Progenitor cell of endocrine pancreas (in vitro differentiated cells): ENCODE measurements around the gene ANO2. TPM values are rescaled to one million over a fixed set of nuclear protein-coding genes. Genes with fewer than 3 reads are reported as not detected.

Experiments
- DNase-seq: peaks from one replicate; pipeline ENCODE4 v3.0.0; 2021; ENCODE audit warnings: low spot score; ENCODE audit not compliant: unreplicated experiment
- H3K27ac Mint-ChIP-seq: 2 replicates; pipeline ENCODE4 v1.8.0; 2021; ENCODE audit warnings: mild to moderate bottlenecking, moderate library complexity, mixed read lengths
- H3K27me3 Mint-ChIP-seq: 2 replicates; pipeline ENCODE4 v1.8.0; 2021; ENCODE audit warnings: mixed read lengths
- H3K36me3 Mint-ChIP-seq: 2 replicates; pipeline ENCODE4 v1.8.0; 2022; ENCODE audit warnings: mixed read lengths; ENCODE audit not compliant: insufficient read depth
- H3K4me1 Mint-ChIP-seq: 2 replicates; pipeline ENCODE4 v1.8.0; 2021; ENCODE audit warnings: low read depth, mixed read lengths
- H3K4me3 Mint-ChIP-seq: 2 replicates; pipeline ENCODE4 v1.8.0; 2021; ENCODE audit warnings: low read depth, mild to moderate bottlenecking, moderate library complexity, mixed read lengths
- H3K9me3 Mint-ChIP-seq: 2 replicates; pipeline ENCODE4 v1.8.0; 2021; ENCODE audit warnings: low read depth, mixed read lengths
- CTCF ChIP-seq: fragments of 200-600 bp; sonication (generic); IDR thresholded peaks from one replicate; pipeline ENCODE4 v1.5.0; 2021; ENCODE audit warnings: antibody characterized with exemption, mild to moderate bottlenecking; ENCODE audit not compliant: unreplicated experiment
- total RNA-seq: library from RNA; stranded (reverse); gene quantifications from 2 replicates; pipeline ENCODE4 v1.2.1, GENCODE V29; 2021

Gene ANO2
- total RNA-seq, 1 donor from 2014 or later = 2.8 TPM

DNA sequence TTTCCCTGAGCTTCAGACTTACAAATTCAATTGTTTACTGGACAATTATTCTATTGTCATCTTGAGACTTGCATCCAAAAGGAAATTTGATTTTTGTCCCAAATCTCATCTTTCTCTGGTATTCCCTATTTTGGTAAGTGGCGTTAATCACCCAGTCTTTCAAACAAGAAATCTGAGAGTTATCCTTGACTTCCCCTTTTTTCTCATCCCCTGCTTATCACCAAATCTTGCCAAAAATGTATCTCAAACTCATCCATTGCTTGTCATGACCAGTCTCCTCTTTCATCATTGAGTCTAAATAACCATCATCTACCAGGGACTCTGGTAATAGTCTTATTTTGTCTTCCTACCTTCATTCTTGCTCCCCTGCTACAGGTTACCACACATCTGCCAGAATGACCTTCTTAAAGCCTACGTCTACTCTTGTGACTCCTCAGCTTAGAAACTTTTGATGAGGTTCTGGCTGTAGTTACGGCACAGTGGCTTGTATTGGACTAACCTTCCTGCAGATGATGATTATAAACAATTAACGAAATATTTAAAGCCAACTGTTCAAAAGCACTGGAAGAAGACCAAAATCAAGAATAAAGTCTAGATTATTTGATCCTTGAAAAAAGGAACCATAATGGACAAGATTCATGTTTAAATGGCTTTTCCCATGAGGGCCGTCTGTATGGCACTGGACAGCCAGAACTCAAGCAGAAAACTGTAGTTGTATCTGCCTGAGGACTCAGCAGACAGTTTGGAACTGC, 9.0 kb upstream of the ANO2 start:
- no peak overlapping the region for H3K4me3 Mint-ChIP-seq
- H3K27ac Mint-ChIP-seq = no peak overlapping the region
- TF ChIP-seq CTCF = no peak
- no peaks in the 10 kb centered on the region for H3K4me1 Mint-ChIP-seq
- H3K27me3 Mint-ChIP-seq = peaks cover 33% of the 10 kb centered on the region
- no peak for DNase-seq
- no peaks in the 10 kb centered on the region for H3K9me3 Mint-ChIP-seq
- no peaks in the 10 kb centered on the region for H3K36me3 Mint-ChIP-seq

GRCh38 chr12:5952031-5952430, 7.0 kb upstream of the ANO2 start:
- DNase-seq = no peak
- H3K4me1 Mint-ChIP-seq = no peaks in the 10 kb centered on the region
- no peak overlapping the region for H3K4me3 Mint-ChIP-seq
- H3K27me3 Mint-ChIP-seq = peaks cover 49% of the 10 kb centered on the region
- no peaks in the 10 kb centered on the region for H3K36me3 Mint-ChIP-seq
- TF ChIP-seq CTCF = no peak
- no peak overlapping the region for H3K27ac Mint-ChIP-seq
- no peaks in the 10 kb centered on the region for H3K9me3 Mint-ChIP-seq

- Mint-ChIP-seq H3K36me3 (no peaks in the 10 kb centered on the region), H3K27ac (no peak overlapping the region), H3K4me3 (no peak overlapping the region), H3K9me3 (no peaks in the 10 kb centered on the region), H3K27me3 (peaks cover 74% of the 10 kb centered on the region), H3K4me1 (peaks cover 6% of the 10 kb centered on the region)
- DNase-seq = no peak
- no peak for TF ChIP-seq CTCF
Measured at GRCh38 chr12:5948696-5949095, 3.6 kb upstream of the ANO2 start.

- no peak for TF ChIP-seq CTCF
- Mint-ChIP-seq H3K27ac (no peak overlapping the region), H3K4me3 (no peak overlapping the region), H3K27me3 (peaks cover 79% of the 10 kb centered on the region), H3K9me3 (no peaks in the 10 kb centered on the region), H3K4me1 (peaks cover 6% of the 10 kb centered on the region), H3K36me3 (no peaks in the 10 kb centered on the region)
- DNase-seq = no peak
Measured at GRCh38 chr12:5947006-5947405, 1.9 kb upstream of the ANO2 start.

GRCh38 chr12:5946388-5946787, 1.3 kb upstream of the ANO2 start:
- Mint-ChIP-seq H3K4me1 (peaks cover 6% of the 10 kb centered on the region), H3K27ac (no peak overlapping the region), H3K9me3 (no peaks in the 10 kb centered on the region), H3K27me3 (peaks cover 76% of the 10 kb centered on the region), H3K4me3 (peak overlapping the region; percentile 81), H3K36me3 (no peaks in the 10 kb centered on the region)
- no peak for TF ChIP-seq CTCF
- DNase-seq = no peak
